GM12874 (cell line): Measurements from ENCODE around the gene ADGRL3.

Experiments used
- CTCF ChIP-seq: IDR thresholded peaks from 2 replicates; pipeline ENCODE4 v1.5.1; 2011; ENCODE audit warnings: low read depth, mild to moderate bottlenecking, control low read depth, low read length, moderate library complexity; ENCODE audit not compliant: insufficient read depth

Gene ADGRL3

DNA sequence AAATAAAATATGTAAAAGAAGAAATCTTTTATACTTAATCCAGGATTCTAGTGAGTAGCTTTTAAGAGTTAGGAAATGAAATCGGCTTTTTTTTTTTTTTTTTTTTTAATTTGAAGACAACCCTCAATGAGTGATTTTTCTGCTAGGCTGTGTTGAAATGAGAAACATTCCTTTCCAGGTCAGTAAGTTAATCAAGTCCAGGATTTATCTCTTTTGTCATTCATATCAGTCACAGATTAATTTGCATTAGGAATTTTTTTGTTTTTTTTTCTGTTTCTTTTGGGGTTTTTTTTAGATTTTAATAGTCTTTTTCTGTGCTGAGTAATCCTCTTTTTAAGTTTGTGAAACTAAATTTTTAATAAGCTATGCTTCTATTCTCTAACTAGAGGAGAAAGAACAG is 448.1 kb downstream of the ADGRL3 start:
- TF ChIP-seq CTCF: no peak

DNA sequence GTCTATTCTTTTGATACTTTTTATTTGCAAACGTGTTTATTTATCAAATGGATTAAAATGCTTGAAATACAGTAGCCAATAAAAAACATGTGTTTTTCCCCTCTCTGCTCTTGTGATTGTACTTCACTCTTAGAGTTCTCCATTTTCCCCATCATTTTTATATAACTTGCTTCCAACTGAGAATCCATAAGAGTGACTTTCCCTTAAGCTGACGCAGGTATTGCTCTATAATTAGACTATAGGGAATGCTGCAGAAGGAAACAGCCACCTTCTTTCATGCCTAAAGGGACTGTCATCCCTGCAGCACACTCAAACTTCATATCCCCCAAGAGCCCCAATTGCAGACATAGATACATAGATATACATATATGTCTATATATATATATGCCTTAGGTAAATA is 456.9 kb downstream of the ADGRL3 start:
- no peak for TF ChIP-seq CTCF

- TF ChIP-seq CTCF: no peak
Measured at GRCh38 chr4:61661960-61662359, 461.8 kb downstream of the ADGRL3 start.

DNA sequence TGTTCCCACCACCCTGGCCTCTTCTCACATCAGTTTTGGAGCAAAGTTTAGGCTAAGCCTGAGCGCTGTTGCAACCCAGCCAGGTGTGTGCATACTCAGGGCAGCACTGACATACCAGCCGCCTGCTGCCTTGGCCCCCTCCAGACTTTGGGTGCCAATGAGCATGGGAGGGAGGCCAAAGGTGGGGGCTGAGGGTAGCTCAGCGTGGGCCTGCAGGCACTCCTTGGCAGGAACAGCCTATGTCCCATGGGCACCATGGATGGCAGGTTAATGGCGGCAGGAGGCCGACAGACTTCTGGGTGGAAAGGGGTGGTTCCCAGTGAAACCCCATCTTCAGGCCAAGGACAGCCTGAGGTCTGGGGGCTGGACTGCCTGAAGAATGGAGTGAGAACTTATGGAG is 462.2 kb downstream of the ADGRL3 start:
- no peak for TF ChIP-seq CTCF

DNA sequence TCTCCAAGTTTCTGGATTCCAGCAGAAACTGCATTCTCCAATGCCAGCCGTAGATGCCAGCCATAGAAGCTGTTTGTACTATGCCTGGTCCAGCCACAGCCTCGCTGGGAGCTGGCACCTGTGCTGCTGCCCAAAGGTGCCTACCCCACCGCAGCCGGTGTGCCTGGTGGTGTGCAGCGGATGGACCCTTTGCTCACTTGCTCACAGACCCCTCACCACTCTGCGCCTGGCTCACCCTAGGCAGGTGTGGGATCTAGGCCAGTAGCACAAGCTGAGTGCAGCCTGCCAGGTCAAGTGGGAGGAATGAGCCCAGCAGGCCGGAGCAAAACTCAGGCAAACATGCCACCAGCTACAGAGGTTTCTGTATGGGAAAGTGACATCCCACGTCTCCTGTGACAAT is 463.2 kb downstream of the ADGRL3 start:
- TF ChIP-seq CTCF: no peak

GRCh38 chr4:61665649-61666048 is 465.5 kb downstream of the ADGRL3 start:
- no peak for TF ChIP-seq CTCF

DNA sequence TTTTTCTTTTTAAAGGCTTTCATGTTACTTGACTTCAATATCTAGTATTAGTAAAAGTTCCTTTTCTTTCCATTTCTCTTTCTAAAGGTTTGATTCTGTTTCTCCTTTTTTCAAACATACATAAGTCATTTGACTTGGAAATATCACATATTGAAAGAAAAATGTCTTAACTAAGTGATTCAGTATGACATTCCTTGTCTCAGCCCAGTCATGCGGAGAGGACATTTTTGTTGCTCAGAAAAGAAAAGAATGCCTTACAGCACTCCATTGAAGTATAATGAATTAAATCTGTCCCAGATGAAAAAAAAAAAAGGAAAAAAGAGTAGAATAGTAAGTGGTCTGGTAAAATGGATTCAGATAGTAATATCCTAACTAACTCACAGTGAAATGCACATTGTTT is 466.1 kb downstream of the ADGRL3 start:
- no peak for TF ChIP-seq CTCF

DNA sequence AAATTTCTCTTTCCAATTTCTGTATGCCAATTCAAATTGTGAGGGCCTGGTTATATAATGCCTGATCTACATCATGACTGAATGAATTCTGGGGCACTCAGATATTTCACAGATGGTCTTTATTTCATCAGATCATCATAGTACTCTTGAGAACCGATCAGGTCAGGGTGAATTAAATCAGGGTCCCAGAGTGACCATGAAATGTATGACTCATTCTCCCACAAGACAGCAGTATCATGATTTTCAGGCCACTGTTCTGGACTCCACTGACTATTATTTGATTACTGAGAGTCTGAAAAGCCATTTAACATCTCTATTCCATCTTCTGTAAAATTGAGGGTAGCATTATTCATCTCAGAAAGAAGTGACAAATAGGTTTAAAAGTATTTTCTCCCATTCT is 471.5 kb downstream of the ADGRL3 start:
- no peak for TF ChIP-seq CTCF
